Stimulated activated CD4-positive, alpha-beta T cell treated with anti-CD3 and anti-CD28 coated beads, Interleukin-15, amount 100 ng/mL, for 1 hour (primary cell): Measurements from ENCODE around the gene CORO2A.
"Not testable (repeated sequence)": the region's sequence is repeated elsewhere in the genome, so short reads cannot be mapped to it uniquely, and the experiment has no call there.

Experiments
- DNase-seq, 2 donors: peaks; one replicate each; pipeline ENCODE4 v3.0.0-alpha.2; 2020; ENCODE audit warnings: low read depth in 1 of 2, low spot score in 1 of 2

Gene CORO2A

DNA sequence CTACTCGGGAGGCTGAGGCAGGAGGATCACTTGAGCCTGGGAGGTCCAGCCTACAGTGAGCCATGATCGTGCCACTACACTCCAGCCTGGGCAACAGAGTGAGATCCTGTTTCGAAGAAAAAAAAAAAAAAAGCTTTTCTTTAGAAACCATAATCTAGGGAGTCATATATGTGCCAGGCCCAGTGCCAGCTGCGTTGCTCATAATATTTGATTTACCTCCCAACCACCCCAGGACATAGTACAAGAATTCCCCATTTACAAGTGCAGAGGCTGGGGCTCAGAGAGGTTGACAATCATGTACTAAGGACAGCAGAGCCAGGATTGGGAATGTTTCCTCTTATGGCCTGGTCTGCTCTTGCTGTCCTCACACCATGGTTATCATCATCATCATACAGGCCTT lies 48.4 kb downstream of the CORO2A start:
- DNase-seq = no peak

DNA sequence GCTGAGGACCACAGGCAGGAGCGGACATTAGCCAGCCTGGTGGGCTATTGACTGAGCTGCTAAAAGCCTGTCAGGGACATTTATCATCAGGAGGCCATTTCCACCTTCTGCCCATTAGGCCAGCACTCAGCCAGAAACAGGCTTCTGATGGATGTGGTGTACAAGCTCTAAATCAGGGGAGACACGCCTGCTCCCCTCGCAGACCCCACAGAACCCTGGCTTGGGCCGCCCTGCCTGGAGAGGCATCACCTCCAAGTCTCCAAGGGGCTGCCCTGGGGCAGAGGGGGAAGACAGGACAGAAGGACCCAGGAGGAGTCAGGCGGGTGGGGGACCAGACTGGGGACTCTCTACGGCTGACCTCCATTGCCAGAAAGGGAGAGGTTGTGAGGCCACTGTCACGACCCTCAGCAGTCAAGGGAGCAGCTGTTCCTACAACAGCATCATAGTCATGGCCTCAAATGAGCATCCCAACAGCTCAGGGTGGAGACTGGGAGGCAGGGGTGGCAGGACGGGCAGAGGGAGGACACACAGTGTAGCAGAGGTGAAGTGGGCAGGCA lies 49.4 kb downstream of the CORO2A start:
- no peak for DNase-seq

DNA sequence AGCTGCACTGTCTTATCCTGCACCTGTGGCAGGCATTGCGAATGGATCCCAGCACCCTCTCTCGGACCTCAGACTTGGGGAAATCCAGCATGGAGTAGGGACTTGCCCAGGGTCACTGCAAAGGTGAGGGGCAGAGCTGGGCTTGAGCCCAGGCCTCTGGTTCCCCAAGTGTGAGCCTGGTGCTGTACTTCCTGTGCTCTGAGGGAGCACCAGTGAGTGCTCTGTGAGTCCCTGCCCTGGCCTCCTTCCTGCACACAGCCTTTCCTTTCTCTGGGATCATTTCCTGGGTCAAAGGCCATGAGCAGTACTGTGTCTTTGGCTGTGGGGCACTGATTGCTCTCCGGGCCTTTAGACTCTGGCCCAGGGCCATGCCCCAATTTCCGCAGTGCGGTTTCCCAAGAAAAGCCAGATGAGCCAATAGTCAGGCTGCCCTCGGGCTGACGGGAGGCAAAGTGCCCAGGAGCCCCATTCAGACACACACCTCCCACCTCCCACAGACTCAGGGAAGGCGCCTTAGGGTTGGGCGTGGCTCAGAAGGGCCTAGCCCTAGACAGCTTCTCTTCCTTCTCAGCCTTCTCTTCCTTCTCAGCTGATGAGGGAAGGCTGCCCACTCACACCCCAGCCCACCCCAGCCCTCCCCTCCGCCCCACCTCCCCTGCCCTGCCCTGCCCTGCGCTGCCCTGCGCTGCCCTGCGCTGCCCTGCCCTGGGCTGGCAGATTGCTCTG lies 50.1 kb downstream of the CORO2A start:
- no peak for DNase-seq

DNA sequence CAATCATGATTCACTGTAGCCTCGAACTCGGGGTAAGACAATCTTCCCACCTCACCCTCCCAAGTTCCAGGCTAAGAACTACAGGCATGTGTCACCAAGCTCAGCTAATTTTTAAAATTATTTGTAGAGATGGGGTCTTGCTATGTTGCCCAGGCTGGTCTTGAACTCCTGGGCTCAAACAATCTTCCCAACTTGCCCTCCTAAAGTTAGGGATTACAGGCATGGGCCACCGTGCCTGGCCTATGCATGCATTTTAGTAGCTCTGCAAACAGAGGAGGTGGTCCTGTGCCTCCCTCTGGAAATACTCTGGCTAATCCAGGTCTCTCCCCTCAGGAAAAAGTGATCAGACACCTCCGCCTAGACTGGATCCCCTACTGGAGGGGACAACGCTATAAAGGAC lies 51.9 kb downstream of the CORO2A start:
- no peak for DNase-seq

DNA sequence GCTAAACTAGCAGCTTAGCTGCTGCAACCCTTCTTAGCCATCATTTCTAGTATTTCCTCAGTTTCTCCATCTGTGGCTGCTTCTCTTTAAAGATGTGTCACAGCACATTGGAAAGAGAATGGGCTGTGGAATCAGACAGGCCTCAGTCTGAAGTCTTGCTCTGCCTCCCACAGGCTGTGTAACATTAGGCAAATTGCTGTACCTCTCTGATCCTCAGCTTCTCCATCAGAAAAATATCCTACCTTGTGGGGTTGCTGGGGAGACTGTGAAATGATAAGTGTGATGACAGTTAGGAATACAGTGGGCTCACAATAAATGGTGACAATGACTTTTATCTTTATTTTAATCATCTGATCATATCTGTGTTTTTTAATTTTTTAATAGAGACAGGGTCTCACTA lies 55.9 kb downstream of the CORO2A start:
- DNase-seq = no peak

DNA sequence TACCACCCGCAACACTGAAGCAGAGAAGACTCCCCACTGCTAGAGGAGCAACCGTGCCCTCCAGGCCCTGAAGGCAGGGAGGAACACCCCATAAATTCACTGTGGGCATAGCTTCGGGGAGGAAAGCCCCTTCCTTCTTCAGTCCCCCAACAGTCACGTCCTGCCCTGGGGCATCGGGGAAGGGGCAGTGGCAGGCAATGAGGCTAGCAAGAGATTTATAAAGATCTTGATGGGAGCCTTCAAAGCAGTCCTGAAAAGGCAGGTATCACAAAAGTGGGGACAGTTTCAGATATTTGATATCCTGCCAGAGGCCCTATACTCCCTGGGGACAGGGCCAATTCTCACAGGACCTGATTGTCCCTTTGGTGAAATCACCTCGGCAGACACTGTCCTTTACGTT lies 56.5 kb downstream of the CORO2A start:
- no peak for DNase-seq

DNA sequence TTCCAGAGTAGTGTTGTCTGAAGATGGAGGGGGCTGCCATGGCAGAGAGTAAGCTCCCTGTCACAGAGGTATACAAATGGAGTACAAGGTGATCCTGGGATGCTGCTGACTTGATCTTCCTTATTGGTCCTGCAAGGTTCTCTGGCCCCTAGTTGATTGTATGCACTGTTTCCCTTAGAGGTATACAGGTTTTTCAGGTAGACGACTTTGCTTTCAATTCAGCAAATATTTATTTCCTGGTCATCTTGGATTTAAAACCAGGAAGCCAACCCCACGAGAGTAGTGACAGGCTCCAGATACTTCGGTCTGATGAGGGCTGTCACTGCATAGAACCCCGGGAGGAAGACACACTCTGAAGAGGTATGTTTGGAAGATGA lies 56.9 kb downstream of the CORO2A start:
- no peak for DNase-seq

DNA sequence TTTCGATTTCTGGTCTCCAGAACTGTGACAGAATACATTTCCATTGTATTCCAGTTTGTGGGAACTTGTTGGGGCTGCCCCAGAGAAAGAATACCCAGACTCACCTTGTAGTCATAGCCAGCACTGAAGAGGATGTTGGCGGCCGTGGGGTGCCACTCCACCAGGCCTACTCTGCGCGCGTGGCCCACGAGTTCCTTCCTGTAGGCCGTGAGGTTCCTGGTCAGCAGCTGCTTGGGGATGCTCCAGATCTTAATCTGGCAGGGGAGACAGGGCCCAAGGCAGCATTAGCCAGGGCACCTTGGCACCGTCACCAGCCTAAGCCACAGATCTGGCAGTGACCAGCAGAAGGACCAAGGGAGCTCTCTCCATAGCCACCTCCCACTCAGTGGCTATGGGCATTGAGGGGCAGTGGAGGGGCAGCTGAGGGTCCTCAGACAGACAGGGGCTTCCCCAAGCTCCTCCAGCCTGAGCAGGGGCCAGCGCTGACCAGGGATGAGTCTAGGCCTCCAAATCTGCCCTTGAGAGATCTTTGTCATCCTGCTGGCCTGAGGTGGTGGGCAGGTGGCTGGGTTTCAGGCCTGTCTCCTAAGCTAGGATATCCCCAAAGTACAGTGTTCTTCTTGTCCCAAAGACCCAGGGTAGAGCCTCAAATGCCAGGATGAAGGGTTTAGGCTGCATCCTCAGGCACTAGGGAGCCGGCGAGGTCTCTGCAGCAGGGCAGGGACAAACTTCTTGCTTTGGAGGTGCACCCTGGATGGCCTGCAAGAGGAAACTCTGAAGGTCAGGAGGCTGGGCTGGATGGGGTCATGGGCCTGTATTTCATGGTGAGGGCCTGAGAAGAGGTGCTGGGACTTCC lies 57.5 kb downstream of the CORO2A start:
- no peak for DNase-seq

DNA sequence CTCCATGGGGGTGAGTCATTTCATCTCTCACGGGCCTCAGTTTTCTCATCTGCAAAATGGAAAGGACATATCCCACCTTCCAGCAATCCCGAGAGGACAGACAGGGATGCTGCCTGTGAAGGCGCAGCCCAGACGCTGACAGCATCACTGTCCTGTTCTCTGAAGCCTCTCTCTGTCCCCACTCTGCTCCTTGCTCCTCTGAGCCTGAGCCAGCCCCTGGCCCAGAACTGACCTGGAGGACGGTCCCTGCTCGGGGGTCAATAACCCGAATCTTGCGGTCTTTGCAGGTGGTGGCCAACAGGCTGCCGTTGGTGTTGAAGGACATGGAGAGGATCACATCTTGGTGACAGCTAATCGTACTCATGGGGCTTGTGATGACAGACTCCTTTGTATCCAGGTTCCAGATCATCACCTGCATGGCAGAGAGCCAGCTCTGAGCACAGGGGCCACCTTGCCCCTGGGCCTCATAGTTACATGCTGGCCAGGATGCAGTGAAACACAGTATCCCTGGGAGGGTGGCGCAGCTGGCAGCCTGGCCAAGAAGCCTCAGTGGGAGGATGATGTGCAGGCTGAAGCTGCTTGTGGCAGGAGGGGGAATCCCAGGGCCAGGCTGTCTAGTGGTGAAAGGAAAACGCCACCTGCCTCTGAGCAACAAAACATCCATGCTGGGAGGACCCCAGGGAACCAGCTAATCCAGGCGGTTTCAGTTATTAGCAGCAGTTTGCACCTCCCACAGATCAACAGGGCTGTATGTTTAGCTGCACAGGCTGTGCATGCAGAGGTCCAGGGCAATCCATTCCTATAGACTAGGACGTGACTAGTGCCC lies 59.4 kb downstream of the CORO2A start:
- DNase-seq = no peak

DNA sequence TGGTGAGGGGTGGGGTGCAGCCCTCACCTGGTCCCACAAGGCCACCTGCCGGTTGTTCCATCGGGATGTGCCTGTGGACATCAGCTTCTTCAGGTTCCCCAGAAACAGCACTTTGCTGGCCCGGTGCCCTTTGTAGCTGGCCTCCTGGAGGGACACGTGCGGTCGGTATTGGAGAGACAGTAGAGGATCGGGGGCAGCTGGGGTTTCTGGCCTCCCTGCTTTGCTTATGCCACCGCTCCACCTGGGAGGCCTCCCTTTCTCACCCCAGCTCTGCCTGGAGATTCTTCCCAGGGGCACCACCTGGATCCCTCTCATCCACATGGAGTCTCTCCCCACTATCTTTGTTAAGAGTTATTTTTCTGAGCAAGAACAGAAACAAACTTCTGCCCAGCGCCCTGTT lies 60.3 kb downstream of the CORO2A start:
- DNase-seq = no peak

DNA sequence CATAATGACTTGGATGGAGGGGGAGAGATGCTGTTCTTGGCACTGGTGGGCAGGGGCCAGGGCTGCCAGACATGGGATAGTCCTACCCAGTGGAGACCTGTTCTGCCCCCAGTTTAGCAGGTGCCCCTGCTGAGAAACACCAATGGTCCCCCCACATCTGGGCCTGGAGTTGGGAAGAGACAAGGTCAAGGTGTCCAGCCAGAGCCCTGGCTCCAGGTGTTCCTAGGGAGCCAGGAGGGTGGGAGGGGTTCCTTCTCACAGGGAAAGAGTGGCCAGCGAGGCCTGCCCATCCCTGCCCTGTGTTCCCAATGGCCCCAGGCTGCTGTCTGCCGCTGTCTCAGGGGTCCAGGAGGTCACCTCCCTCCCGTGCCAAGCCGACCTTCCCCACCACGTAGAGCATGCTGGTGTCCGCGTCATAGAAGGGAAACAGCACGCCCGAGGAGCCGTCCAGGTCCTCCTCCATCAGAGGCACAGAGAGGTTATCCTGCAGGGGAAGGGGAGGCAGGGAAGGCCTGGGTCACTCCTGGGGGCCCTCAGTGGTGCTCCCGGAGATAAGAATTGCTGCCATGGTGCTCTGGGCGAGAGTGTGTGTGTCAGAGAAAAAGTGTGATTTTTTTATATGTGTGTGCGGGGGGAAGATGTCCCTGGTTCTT lies 61.7 kb downstream of the CORO2A start:
- DNase-seq = no peak

DNA sequence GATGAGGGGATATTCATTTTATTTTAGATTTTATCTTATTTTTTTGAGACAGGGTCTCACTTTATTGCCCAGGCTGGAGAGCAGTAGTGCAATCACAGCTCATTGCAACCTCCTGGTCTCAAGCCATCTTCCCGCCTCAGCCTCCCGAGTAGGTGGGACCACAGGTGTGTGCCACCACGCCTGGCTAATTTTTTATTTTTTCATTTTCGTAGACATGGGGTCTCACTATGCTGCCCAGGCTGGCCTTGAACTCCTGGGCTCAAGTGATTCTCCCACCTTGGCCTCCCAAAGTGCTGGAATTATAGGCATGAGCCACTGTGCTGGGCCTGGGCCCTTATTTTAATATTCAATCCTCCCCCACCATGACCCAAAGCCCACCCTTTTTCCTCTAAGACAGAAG lies 62.4 kb downstream of the CORO2A start:
- not testable (repeated sequence) for DNase-seq

DNA sequence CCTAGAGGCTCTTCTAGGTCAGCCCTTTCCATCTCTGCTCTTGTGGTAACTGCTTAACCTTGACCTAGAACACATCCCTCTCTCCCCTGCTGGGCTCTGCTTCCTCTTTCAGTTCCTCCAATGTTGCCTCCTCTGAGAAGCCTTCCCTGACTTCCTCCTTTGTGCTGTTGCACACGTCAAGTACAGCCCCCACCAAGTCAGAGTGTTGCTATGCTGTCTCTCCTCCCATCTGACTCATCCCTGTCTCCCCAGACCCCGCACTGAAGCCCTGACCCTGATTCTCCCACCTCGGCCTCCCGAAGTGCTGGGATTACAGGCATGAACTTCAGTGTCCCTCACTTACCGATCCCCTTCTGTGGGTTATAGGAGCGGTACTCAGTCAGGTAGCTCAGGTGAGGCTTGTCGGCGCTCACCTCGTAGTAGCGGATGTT lies 63.0 kb downstream of the CORO2A start:
- no peak for DNase-seq

DNA sequence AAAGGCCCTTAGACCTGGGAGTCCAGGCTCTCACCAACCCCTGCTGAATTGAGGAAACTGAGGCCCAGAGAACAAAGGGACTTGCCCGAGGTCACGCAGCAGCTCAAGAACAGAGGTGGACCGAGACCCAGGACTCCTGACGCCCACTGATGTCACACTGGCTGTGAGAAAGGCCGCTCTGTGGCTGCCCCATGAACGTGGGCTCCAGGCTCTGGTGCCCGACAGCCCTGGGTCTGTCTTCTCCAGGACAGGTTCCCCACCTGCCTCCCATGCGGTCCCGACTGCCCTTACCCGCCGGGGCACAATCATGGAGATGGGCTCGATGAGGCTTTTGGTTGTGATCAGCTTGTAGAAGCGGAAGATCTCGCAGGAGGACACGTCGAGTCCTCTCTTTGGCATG lies 64.1 kb downstream of the CORO2A start:
- no peak for DNase-seq

DNA sequence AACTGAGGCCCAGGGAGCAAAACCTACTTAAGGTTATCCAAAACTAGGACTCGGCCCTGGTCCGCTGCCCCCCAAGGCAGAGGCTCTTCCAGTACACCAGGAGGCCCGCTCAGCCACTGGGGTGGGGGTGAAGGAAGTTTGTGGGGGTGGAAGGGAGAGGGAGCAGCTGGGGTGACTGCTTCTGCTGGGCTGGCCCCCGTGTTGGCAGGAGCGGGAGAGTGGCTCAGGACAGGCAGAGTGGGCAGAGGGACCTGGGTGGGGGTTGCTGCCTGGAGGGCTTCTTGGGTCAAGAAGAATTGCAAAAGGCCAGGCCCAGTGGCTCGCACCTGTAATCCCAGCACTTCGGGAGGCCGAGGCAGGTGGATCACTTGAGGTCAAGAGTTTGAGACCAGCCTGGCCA lies 65.2 kb downstream of the CORO2A start:
- DNase-seq = no peak

DNA sequence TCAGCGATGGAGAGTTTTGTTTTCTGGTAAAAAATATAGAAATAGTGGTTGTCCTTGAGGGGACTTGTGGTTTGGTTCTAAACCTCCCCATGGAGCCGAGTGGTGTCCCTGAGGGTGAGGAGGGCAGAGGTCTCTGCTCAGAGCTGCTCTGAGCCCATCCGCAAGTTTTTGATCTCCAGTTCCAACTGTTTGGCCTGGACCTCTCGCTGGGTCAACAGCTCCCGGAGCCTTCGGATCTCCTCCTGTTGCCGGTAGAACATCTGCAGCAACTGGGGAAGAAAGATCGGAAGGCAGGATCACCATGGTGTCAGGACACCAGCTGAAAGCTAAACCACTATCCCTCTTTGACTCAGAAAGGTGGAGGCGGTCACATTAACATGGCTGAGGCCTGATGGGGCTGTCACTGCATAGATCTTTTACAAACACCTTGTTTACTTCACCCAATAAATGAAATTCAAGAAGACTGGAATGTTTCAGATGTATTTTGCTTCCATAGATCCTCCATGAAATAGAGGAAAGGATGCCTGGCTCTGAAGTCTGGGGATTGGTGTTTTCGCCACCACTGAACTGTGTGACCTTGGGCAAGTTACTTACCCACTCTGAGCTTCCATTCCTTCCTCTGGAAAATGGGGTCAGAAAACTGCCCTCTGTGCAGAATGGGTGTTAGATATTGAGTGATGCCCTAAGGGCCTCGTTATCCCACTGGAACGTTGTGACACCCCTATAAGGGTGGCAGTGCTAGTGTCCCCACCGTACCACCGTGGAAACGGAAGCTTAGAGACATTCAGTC lies 67.6 kb downstream of the CORO2A start:
- no peak for DNase-seq

DNA sequence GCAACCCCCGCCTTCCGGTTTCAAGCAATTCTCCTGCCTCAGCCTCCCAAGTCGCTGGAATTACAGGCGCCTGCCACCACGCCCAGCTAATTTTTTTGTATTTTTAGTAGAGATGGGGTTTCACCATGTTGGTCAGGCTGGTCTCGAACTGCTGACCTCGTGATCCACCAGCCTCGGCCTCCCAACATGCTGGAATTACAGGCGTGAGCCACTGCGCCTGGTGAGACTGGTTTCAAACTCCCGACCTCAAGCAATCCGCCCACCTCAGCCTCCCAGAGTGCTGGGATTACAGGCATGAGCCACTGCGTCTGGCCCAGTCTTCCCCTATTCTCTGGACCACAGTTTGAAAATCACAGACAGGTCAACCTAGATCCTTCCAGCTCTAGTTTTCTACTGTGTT lies 68.3 kb downstream of the CORO2A start:
- DNase-seq = not testable (repeated sequence)

DNA sequence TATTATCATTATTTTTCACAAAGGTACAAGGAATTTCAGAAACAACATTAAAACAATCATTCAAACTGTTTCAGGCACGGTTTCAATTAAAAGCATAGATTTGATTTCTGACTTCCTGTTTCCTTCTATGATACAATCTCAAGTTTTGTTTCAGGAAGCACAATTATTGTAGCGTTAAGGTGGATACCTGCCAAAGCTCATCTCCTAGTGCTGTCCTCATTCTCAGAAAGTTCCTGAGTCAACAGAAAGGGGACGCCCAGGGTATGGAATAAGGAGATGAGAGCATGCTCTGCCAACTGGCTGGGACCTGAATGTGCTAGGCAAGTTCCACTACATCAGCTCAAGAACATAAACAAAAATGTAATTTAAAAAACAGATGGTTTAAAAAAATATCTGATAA lies 71.4 kb downstream of the CORO2A start:
- no peak for DNase-seq

DNA sequence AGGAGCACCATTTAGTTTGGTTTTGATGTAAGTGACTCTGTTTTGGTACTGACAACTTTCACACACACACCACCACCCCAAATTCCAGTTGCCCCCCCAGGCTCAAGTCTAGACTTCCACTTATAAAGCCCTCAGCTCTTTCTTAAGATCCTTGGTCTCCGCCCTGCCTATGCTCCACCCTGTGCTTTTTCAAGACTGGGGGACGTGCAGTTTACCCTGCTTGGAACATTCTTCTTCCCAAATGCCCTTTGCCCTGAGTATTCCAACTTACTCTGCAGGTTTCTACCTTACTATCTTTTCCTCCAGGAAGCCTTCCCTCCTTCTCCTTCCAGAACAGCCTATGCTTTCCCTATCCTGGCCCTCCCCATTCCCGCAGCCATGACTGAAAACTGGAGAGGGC lies 72.0 kb downstream of the CORO2A start:
- no peak for DNase-seq
